ENCODE data around the gene CORIN.

- TF ChIP-seq CTCF (IDR thresholded peaks at IDR 0.05) (no peak), POLR2A (IDR thresholded peaks at IDR 0.05) (no peak)
These were observed 88.8 kb downstream of the CORIN start for GRCh38 chr4:47749060-47749459.
